DMS114 treated with DMSO at 0.1 percent for 48 hours (cell line): ENCODE data around the gene UIMC1.

Experiments used
- DNase-seq: peaks from one replicate; lab custom pipeline; 2025; ENCODE audit not compliant: unreplicated experiment; lab: John Stamatoyannopoulos, UW

The UIMC1 gene

DNA sequence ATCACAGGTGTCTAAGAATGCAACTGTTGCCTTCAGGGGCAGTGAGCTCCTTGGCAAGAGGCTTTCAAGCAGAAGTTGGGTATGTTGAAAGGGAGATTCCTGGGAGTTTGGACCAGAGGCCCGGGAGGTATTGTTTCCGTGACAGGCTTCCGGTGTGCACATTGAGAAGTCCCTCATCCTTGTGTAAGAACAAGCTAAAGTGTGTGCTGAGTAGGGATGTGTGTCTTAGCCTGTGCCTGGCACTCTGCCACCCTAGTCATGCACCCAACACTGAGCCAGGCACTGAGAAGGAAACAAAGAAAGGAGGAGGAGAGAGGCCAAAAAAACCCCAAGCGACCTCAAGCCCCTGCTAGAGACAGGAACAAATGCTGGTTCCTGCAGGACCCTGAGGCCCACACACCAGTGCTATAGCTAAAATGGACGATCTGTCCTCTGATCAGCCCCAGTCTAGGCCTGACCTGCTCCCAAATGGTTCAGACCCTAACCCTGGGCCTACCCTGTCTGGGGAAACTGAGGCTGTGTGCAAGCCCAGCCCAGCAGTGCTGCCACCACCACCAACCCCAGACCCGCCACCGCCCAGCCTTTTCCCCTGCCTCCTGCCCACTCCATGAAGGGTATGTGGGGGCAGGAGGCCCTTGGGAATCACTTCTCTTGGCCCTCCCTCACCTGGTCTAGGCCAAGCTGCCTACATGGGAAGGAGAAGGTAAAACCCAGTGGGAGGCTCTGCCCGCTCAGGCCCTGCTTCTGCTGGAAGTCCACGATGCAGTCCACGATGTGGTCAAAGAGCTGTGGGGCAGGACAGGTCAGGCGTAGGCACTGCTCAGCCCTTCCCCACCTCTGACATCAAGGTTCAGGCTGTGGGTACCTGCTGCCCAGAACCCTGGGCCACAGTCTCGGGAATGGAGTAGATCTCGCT, 120.0 kb downstream of the UIMC1 start:
- DNase-seq, result no peak

DNA sequence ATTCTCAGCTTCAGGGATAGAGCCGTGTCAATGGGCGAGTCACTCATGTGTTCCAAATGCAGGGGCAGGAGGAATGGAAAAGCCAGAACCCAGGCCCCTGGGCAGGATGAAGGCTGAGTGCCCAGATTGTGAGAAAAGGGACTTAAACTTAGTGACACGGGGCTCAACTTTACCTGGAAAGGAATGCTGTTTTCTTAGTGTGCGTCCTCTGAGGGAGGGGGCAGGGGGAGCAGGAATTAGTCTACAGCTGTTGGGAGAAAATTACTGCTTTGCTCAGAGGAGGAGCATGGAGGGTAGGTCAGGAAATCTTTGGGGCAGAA, 122.0 kb downstream of the UIMC1 start:
- no peak for DNase-seq

DNA sequence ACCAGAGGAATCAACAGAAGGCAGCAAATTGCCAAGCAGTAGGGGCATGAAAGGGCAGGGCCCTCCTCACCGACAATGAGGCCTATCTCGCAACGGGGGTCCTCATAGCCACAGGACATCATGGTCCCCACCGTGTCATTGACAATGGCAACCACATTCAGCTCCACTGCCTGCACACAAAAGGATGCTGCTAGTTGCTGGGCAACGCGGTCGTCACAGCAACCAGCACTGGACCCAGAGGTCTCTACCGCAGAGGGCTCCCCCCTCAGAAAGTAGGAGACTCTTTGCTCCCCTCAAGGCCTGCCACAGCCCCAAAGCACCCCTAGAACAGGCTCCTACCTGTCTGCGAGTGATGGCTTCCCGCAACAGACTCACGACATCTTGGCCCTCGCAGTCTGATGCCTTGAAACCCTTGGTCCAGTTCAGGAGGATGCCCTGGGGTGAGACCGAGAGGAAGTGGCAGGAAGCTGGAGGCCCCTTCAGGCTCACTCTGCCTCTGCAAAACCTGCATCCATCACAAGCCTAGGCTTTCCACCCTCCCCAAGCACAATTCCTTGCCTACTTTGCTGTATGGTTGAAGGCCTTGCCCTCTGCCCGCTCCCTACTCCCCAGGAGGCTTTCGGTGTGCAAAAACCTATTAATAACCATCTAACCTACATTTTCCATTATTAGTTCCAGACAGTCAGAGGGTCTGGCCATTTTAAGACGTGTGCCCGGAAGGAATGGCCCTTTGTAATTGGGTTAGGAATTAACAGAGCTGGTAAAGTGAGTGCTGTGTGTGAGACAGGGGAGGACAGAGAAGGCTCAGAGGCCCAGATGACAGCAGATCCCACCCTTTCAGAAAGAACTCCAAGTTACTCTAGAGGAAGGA, 122.6 kb downstream of the UIMC1 start:
- no peak for DNase-seq

DNA sequence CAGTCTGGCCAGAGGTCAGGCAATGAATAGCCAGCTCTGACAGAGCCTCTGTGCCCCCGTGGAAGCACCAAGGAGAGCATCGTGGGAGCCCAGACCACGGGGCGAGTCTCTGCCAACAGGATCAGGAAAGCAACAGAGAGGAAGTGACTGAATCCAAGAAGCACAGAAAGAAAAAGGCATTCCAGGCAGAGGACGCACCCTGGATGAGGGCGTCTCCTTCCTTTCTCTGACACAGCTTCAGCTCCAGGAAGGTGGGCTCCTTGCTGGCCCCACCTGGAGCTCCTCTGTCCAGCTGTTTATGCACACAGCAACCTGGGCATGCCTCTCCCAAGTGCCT, 124.0 kb downstream of the UIMC1 start:
- no peak for DNase-seq

DNA sequence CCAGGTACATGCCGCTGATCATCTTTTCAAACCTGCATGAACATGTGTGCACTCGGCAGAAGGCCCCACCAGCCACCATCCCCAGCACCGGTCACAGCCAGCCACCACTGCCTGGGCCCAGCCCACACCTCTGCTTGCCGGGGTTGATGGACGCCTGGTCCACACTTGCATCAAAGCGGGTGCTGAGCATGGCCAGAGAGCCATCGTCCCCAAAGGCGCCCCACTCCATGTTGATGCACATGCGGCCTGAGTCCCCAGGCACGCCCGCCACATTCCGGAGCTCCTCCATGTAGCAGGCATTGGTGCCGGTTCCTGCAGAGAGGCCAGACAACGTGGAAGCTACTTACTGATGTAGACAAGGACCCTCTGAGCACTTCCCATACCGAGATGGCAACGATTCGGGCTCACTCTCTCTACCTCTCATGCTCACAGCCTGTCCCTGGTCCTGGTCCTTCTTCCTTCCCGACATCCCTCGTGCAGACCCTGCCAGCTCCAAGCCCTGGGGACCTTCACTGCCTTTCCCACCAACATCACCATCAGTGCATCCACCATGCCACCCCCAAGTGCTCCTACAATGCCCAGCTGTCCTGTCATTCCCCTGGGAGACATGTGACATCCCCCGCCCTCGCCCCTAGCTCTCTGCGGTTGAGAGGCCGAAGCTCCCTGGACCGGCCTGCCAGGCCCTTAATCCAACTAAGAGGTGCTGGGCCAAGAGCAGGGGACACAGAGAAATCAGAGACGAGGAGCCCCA, 124.6 kb downstream of the UIMC1 start:
- DNase-seq, result no peak

DNA sequence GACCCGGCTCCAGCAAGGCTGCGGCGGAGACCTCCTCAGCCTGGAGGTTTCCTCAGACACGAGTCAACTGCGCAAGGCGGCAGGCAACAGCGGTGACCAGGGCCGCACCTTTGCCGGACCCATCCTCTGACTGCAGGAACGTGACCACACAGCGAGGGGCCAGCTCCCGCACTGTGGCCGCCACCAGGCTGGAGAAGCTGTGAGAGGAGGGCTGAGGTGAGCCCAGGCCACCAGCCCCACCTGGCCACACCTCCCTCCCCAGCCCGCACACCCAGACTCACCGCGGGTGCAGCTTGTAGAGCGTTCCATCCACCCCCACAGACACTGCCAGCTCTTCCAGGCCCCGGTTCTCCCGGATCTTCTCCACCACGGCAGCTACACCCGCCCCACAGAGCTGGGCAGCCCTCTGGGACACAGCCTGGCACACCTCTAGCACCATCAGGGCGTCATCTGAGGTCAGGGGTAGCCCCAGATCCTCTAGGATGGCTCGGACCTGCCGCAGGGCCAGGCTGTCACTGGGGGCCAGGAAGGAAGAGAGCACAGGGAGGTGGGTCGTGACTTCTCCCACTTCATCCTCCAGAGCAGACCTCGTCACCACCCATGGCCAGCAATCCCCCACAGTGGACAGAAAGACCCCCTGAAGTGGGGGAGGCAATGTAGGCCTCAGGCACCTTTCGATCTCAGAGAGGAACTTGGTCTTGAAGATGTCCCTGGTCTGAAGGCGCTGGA, 125.4 kb downstream of the UIMC1 start:
- no peak for DNase-seq

DNA sequence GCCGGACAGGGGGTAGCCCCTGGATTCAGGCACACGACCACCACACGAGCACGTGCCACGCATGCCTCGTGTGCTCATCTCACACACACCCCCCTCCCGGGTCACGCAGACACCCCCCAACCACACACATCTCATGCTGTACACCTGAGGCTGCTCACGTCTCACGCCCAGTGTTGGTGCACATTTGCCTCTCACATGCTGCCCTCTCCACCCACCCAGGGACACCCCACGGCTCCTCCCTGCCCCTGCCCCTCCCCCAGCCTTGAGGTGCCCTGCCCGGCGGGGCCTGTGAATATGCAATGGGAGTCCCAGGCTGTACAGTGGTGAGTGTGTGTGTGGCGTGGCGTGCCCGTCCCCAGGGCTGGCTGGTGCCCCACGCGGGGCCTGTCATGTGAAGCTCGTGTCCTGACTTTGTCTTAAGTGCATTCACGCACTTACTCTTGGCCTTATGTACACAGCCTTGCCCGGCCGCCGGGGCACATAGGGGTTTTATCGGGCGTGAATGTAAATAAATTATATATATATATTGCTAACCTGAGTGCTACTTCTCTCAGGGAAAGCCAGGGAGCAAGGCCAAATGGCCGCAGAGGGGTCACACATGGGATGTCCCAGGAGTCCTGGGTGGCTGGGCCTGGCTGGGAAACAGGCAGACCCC, 126.1 kb downstream of the UIMC1 start:
- DNase-seq, result no peak

DNA sequence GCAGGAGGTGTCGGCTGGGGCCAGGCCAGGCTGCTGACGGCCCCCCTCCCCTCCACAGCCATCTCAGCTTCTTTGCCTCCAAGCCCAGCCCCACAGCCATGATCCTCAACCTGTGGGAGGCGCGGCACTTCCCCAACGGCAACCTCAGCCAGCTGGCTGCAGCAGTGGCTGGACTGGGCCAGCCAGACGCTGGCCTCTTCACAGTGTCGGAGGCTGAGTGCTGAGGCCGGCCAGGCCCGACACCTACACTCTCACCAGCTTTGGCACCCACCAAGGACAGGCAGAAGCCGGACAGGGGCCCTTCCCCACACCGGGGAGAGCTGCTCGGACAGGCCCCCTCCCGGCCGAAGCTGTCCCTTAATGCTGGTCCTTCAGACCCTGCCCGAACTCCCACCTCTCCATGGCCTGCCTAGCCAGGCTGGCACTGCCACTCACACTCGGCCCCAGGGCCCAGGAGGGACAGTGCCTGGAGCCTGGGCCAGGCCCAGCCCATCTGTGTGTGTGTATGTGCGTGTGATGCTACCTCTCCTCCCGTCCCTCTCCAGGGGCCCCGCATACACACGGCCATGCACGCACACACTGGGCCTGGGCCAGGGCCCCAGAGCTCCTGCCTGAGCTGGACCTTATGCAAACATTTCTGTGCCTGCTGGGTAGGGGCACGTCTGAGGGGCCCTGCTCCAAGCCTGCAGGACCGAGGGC, 126.8 kb downstream of the UIMC1 start:
- no peak for DNase-seq

DNA sequence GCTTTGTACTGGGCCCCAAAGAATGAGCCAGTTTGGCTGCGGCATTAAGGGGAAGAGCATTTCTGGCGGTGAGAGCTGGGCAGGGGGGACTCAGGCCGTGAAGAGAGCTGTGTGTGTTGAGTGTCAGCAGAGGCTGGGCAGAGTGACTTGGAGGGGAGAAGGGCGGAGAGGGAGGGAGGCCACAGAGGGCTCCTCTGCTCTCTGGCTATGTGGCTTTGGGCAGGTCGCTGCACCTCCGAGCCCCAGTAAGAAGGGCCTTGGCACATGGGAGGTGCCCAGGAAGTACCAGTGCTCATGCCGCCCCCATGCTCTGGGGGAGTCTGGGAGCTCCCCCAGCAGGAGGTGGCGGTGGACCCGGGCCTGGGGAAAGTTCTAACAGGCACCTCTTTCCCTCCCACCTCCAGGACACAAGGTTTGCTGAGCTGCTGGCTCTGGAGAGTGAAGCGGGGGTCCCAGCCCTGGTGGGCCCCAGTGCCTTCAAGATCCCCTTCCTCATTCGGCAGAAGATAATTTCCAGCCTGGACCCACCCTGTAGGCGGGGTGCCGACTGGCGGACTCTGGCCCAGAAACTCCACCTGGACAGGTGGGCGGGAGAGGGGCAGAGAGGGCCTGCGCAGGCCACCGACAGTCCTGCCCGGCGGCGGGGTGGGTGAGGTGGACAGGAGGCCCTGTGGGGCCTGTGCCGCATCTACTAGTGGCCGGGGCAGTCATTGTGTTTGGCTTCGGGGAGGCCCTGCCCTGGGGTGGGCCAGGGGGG, 127.5 kb downstream of the UIMC1 start:
- no peak for DNase-seq

DNA sequence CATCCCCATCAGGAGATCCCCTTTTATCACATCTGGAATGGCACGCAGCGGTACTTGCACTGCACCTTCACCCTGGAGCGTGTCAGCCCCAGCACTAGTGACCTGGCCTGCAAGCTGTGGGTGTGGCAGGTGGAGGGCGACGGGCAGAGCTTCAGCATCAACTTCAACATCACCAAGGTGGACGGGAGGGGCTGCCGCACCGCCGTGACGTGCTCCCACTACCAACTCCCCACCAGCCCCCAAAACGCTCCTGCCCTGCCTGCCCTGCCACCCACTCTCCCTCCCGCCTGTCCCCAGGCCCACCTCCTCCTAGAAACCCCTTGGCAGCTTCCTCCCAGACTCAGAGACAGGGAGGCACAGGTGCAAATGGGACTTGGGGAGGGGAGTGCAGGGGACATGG, 128.1 kb downstream of the UIMC1 start:
- no peak for DNase-seq

DNA sequence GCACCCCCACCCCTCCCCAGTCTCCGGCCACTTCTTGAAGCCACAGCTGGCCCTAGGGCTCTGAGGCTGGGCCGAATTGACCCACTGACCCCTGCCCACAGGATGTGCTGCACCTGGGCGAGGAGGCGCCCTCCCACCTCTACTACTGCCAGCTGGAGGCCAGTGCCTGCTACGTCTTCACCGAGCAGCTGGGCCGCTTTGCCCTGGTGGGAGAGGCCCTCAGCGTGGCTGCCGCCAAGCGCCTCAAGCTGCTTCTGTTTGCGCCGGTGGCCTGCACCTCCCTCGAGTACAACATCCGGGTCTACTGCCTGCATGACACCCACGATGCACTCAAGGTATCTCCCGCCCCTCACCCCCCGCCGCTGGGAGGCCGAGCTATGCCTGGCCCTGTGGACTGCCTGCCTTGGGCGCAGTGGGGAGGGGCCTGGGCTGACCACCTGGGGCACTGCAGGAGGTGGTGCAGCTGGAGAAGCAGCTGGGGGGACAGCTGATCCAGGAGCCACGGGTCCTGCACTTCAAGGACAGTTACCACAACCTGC, 128.7 kb downstream of the UIMC1 start:
- DNase-seq, result no peak

DNA sequence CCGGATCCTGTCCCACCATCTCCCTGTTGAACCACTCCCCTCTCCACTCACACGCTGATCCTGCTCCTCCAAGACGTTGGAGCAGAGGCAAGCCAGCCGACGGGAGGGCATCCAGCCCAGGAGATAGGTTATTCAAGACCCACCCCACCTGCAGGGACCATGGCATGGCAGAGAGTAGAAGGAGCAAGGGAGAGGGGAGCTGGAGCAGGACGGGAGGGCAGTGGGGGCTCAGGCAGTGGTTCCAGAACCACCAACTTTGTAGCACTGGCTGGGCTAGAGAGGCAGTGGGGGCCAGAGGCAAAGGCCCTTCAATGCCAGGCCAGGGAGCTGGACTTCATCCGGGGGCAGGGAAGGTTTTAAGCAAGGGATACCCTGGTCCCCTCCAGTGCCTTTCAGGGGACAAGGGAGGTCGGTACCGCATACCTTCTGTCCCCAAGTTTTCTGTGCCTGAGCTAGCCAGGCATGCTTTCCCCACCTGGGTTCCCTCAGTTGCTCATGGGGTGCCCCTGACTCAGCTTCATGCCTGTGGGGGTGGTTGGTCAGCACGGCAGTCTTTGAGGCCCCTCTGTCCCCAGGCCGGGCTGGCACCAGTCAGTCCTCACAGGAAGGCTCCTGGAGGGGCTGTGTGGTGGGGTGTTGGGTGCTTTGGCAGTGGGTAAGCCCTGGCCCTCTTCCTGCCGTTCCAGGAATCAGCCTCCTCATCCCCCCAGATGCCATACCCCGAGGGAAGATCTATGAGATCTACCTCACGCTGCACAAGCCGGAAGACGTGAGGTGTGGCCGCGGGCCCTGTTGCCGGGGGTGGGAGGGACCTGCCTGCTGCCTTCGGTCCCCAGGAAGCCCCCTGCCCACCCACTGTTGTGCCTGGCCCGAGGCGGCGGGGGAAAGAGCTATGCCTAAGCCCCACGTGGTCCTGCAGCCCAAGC, 129.8 kb downstream of the UIMC1 start:
- no peak for DNase-seq

DNA sequence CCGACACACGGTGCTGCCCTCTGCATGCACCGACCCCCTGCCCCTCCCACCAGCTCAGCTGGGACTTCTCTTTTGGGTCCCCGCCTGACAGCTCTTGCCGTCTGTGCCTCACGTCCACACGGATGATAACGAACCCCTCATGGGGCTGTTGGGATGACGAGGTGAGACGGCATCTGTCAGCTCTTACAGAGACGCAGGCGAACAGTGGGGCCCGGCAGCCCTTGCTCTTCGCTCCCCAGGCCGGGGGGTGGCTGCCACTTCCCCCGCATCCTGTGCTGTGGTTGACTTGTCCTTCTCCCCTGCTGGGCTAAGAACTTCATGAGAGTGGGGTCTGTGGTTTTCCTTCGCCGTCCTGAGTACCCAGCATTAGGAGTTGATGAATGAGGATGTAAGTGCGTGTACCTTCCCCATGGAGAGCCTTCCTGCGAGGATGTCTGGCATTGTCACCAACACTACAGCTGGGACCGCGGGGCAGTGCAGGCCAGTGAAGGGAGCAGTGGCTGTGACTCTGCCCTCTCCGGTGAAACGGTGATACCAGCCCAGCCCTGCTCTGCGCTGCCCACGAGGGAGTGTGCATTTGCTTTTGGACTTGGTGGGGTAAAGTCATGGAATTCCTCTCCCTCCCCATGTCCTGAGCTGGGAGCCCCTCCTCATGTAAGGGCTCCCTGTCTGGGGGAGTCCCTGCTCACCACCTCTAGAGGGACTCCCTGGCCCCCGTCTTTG, 130.6 kb downstream of the UIMC1 start:
- no peak for DNase-seq

DNA sequence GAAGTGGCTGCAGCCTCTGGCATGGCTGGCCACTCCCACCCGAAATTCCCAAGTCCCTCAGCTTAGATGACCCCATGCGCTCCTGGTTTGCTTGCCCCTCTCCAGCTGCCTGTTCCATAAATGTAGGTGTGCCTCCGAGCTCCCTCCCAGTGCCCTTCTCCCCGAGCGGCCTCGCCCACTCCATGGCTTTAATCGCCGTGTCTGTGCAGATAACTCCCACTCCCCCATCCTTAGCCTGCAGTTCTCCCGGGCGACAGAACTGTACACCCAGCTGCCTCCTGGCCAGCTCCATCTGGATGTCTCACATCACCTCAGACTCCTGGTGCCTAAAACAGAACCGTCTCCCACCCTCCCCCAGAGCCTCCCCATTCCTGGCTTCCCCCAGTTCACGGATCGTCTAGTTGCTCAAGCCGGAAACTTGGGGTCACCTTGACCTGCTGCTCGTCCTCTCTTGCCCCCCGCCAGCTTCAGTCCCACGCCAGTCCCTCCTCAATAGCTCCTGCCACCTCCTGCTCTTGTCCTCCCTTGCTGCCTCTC, 131.5 kb downstream of the UIMC1 start:
- DNase-seq, result no peak

DNA sequence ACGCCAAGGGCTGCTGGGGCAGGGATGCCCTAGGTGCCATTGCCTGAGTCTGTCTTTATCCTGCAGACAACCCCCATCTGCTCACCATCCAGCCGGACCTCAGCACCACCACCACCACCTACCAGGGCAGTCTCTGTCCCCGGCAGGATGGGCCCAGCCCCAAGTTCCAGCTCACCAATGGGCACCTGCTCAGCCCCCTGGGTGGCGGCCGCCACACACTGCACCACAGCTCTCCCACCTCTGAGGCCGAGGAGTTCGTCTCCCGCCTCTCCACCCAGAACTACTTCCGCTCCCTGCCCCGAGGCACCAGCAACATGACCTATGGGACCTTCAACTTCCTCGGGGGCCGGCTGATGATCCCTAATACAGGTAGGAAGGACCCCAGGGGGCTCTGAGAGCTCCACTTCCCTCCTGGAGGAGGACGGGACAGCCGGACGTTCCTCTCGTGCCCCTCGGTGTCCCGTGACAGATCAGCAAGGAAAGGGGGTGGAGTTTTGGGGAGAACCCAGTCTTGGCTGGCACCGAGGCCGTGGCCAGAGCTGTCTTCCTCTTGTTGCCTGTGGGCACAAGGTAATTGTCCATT, 132.3 kb downstream of the UIMC1 start:
- no peak for DNase-seq

DNA sequence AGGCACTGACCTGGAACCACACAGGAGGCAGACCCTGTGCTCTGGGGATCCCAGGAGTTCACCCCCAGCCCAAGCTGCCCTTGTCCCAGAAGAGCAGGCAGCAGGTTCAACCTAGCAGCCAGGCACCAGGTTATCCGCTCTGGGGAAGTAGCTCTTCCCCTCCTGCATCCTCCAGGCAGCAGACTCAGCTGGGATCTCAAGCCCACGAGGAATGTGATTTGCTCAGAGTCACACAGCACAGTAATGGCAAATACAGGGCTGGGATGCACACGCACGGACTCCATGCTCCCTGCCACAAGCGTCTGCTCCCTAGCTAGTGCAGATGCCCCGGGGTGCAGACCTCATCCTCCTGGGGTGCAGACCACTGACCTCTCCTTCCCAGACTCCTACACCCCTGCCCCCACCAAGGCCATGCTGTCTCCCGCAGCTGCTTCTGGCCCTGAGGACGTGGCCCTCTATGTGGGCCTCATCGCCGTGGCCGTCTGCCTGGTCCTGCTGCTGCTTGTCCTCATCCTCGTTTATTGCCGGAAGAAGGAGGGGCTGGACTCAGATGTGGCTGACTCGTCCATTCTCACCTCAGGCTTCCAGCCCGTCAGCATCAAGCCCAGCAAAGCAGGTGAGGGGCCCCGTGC, 132.9 kb downstream of the UIMC1 start:
- DNase-seq, result no peak
